ENCODE data around the gene C4orf17. TPM values are rescaled to one million over a fixed set of nuclear protein-coding genes. Genes with fewer than 3 reads are reported as not detected.
"Not testable (repeated sequence)": the region's sequence is repeated elsewhere in the genome, so short reads cannot be mapped to it uniquely, and the experiment has no call there.

The C4orf17 gene
- total RNA-seq, 1 donor, result not detected

DNA sequence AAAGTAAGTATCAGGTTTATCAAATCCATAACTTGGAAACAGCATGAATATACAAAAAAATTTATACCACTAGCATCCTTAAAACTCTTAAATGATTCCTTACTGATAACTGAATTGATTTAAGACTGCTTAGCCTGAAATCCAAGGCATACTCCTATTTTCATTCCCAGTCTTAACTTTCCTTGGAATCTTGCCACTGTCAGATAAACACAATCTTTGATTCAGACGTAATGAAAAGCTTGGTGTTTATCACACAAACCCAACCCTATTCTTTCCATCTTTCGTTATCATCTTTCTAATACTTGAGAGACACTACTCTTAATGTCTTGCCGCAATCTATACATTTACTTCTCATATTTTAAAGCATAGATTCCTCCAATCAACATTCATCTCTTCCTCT lies 19.1 kb downstream of the C4orf17 start:
- no peak for TF ChIP-seq CTCF (IDR thresholded peaks at IDR 0.05; ENCODE audit: insufficient read depth, low read length)
- no peak for DNase-seq (ENCODE audit: low read depth)
- no peak overlapping the region for H3K4me3 ChIP-seq (ENCODE audit: low read depth, low read length)

GRCh38 chr4:99534699-99535098 lies 23.9 kb downstream of the C4orf17 start:
- H3K4me3 ChIP-seq (ENCODE audit: low read depth, low read length); DNase-seq (ENCODE audit: low read depth): not testable (repeated sequence)

- DNase-seq (ENCODE audit: low read depth), result peak; percentile 8
- no peak overlapping the region for H3K4me3 ChIP-seq (ENCODE audit: low read depth, low read length)
- TF ChIP-seq CTCF (IDR thresholded peaks at IDR 0.05; ENCODE audit: insufficient read depth, low read length), result no peak
Observed at GRCh38 chr4:99536271-99536670, 25.4 kb downstream of the C4orf17 start.

- no peak overlapping the region for H3K4me3 ChIP-seq (ENCODE audit: low read depth, low read length)
- DNase-seq (ENCODE audit: low read depth), result no peak
- no peak for TF ChIP-seq CTCF (IDR thresholded peaks at IDR 0.05; ENCODE audit: insufficient read depth, low read length)
Observed at GRCh38 chr4:99536848-99537247, 26.0 kb downstream of the C4orf17 start.

GRCh38 chr4:99537674-99538073 lies 26.9 kb downstream of the C4orf17 start:
- no peak for TF ChIP-seq CTCF (IDR thresholded peaks at IDR 0.05; ENCODE audit: insufficient read depth, low read length)
- DNase-seq (ENCODE audit: low read depth), result no peak

DNA sequence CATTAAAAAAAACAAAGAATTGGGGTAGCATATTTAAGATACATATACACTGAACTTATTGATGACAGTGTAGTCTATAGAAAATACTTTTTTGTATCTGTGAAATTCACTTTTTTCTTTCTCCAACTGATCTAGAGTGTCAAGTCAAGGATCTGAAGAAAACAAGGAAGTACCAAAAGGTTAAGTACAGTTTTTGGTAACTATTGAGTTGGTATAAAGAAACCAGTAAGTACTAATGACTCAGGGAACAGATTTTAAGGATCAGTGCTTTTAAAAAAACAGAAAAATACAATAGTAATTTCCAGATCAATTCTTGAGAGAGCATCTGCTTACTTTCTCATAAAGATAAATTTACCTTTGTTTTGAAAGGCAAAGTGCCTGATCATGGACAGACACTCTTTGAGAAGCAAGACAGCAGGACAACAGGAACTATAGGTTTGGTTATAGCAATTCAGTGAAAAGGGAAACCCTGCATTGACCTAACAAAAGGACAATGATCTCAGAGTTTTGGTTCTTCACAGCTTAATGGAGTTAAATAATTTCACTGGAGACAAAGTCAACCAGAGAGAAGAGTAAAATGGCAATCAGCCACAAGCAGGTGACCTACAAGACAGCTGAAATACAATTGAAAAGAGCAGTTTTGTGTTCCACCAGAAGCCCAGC lies 29.6 kb downstream of the C4orf17 start:
- no peak for TF ChIP-seq CTCF (IDR thresholded peaks at IDR 0.05; ENCODE audit: insufficient read depth, low read length)

More at GRCh38 chr4:99537674-99538073, 26.9 kb downstream of the C4orf17 start:
- no peak overlapping the region for H3K4me3 ChIP-seq (ENCODE audit: low read depth, low read length)

GRCh38 chr4:99552872-99553271 lies 42.1 kb downstream of the C4orf17 start:
- no peak for DNase-seq (ENCODE audit: low read depth)
- TF ChIP-seq CTCF (IDR thresholded peaks at IDR 0.05; ENCODE audit: insufficient read depth, low read length), result no peak
- H3K4me3 ChIP-seq (ENCODE audit: low read depth, low read length), result no peak overlapping the region

More for the DNA sequence above, 29.6 kb downstream of the C4orf17 start:
- H3K4me3 ChIP-seq (ENCODE audit: low read depth, low read length), result no peak overlapping the region
- DNase-seq (ENCODE audit: low read depth), result no peak

All from fibroblast of the aortic adventitia (primary cell).